CD4-positive, alpha-beta T cell treated with Interleukin-17A for 1 hour (primary cell): ENCODE results near the gene PBXIP1.

Experiments used
- DNase-seq: peaks from one replicate; pipeline ENCODE4 v3.0.0-alpha.2; 2020

PBXIP1 gene

GRCh38 chr1:154953611-154954038 is 2.3 kb downstream of the PBXIP1 start:
- peak; percentile 38 for DNase-seq

GRCh38 chr1:154952664-154953063 is 3.2 kb downstream of the PBXIP1 start:
- no peak for DNase-seq

DNA sequence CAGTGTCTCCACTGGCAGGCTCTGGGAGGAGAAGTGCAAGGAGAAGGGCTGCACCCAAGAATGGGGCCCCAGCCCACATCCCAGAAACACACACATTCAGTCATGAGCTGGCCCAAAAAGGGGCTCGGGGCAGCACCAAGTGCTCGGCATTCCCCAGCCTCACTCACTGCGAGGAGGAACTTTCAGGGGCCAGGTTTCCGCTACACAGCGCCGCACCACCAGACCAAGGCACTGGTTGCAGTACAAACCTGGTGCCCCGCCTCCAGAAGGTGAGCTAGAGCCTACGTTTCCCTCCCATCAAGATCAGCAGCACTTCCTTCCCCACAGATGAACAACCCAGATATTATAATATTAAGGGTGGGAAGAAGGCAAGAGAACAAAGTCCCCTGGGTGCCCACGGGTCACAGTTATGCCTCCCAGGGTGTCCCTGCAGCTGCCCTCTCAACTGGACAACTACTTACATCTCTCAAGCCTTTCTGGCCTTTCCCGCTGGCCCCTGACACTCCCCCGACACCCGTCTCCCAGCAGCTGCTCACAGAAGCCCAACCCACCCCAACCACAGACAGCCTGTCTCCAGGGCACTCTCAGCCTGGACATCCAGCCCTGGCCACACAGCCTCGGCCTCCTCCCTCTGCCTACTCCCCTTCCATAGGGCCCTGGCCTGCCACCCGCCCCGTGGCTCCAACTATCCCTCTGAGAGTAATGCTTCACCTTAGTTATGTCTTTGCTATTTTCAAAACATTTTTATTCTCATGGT is 3.8 kb downstream of the PBXIP1 start:
- peak; percentile 85 for DNase-seq

GRCh38 chr1:154948079-154948478 is 7.8 kb downstream of the PBXIP1 start:
- no peak for DNase-seq

- no peak for DNase-seq
Observed at GRCh38 chr1:154945962-154946850, 9.7 kb downstream of the PBXIP1 start.

GRCh38 chr1:154945160-154945961 is 10.5 kb downstream of the PBXIP1 start:
- no peak for DNase-seq

DNA sequence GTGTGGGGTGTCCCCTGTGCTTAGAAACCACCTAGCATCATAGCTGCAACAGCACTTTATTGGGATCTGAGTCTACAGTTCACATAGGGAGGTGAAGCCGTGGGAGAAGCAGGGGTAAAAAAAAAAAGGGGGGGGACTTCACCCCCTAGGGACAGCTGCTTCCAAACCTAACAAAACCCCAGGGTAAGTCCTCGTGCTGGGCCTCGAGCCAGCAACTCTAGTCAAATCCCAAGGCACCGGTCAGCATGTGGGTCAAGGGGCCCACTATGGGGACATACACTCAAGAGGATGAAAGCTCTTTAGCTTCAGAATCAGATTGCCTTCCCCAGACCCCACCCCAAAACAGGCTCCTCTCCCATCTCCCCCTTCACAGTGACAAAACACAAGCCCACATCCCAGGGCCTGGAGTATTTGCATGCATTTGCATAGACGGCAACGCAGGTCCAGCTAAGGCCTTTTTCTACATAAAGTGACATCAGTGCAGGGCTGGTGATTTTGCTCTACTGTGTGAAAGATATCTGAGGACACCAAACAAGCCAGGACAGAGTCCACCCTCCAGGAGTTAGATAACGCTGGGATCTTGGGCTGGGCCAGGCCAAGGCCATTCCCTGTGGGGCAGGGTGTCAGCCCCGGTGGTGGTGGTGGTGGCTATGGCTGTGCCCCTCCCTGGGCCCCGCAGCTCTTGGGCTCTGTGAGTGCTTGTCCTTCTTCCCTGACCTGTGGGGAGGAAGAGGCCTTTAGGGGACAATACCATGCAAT is 11.3 kb downstream of the PBXIP1 start:
- no peak for DNase-seq

- DNase-seq, result peak; percentile 53
Observed at GRCh38 chr1:154943649-154944400, 12.1 kb downstream of the PBXIP1 start.

- no peak for DNase-seq
Observed at GRCh38 chr1:154941333-154942013, 14.4 kb downstream of the PBXIP1 start.

- DNase-seq, result peak; percentile 37
Observed at GRCh38 chr1:154940651-154941194, 15.2 kb downstream of the PBXIP1 start.

- no peak for DNase-seq
Observed at GRCh38 chr1:154940213-154940560, 15.7 kb downstream of the PBXIP1 start.

- DNase-seq, result no peak
Observed at GRCh38 chr1:154938604-154939399, 17.1 kb downstream of the PBXIP1 start.

DNA sequence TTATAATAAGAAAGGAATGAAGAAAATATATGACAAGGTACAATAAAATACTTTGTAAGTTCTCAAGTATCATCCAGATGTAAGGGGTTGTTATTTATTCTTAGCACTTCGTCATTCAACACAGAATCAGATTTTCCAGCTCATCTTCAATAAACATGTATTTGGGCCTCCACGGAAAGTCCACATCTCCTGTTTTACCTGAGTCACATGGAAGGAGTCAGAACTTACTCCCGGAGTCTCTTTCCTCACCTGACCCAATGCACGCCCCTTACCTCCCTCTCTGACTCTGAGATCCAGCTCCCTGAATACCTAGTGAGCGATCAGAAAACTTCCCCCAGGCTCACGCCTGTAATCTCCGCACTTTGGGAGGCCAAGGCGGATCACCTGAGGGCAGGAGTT is 17.9 kb downstream of the PBXIP1 start:
- DNase-seq, result no peak

GRCh38 chr1:154937085-154937987 is 18.6 kb downstream of the PBXIP1 start:
- peak; percentile 95 for DNase-seq

DNA sequence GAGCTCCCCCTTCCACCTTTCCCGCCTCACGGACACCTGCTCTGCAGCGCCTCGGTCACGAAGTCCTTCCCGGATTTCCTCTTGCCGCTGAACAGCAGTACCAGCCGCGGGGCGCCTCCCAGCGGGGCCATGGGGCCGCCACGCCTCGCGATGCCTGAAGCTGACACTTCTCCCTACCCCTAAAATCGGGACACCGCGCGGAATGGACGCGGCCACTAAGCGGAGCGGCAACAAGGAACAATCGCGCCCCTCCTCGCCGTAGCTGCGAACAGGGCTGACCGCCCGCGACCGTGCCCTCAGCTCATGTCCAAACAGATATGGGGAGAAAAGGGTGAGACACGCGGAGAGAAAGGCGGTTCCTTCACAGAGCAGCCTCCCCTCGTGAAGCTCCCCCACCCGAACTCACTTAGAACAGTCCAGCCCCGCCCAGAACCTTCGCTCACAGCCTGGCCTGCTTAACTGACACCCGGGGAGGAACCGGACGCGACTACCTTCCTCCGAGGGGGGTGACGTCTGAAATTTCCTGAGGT is 19.3 kb downstream of the PBXIP1 start, which contains the start of gene PMVK:
Gene PMVK, minus strand, starts transcription at position 165 of the 530 bp plus-strand sequence. Its CDS starts 34 bp downstream, at position 131.
- peak; percentile 98 for DNase-seq

DNA sequence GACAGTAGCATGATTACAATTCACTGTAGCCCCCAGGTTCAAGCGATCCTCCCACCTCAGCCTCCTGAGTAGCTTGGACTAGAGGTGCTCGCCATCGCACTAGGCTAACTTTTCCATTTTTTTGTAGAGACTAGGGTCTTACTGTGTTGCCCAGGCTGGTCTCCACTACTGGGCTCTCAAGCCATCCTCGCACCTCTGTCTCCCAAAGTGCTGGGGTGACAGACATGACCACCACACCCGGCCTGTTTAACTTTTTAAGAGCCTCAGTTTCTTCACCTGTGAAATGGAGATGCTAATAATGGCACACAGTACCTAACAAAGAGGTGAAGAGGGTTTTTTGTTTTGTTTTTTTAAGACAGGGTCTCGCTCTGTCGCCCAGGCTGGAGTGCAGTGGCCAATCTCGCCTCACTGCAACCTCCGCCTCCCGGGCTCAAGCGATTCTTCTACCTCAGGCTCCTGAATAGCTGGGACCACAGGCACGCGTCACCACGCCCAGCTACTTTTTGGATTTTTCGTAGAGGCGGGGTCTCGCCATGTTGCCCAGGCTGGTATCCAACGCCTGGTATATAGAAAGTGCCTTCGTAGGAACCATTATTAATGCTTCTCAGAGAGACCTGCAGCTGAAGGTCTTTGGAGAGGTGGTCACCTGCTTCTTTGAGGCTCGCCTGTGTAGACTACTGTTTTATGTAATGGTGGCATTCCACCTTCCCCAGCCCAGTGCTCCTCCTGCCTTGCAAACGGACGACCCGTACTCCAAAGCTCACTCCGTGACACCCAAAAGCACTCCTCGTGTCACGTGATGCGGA is 19.9 kb downstream of the PBXIP1 start:
- DNase-seq, result no peak

GRCh38 chr1:154934358-154934948 is 21.4 kb downstream of the PBXIP1 start:
- no peak for DNase-seq
